ENCODE measurements around the gene MS4A10. TPM values are rescaled to one million over a fixed set of nuclear protein-coding genes. Genes with fewer than 3 reads are reported as not detected.

The MS4A10 gene
- total RNA-seq, 1 experiment from 2014 or later: not detected

DNA sequence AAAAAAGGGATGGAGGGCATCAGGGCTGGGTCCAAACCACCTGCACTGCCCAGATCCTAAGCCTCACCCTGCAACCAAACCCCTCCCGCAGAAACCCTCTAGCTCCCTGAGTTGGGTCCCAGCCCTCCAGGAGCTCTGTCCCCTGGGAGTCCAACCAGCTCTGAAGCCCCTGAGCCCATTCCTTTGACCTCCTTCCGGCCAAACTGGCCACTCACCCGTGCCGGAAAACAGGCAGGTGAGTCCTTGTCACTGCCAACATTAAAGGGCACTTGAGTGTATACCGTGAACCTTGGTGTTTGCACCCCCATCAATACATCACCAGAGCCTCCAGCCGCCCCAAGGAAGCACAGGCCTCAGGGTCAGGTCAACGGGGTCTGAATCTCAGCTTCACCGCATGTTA is 16.9 kb upstream of the MS4A10 start (continued):
- TF ChIP-seq, protein P1, sequence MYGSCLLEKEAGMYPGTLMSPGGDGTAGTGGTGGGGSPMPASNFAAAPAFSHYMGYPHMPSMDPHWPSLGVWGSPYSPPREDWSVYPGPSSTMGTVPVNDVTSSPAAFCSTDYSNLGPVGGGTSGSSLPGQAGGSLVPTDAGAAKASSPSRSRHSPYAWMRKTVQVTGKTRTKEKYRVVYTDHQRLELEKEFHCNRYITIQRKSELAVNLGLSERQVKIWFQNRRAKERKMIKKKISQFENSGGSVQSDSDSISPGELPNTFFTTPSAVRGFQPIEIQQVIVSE (CRISPR knock-in tag; IDR thresholded peaks at IDR 0.05; ENCODE audit: borderline replicate concordance): no peak

DNA sequence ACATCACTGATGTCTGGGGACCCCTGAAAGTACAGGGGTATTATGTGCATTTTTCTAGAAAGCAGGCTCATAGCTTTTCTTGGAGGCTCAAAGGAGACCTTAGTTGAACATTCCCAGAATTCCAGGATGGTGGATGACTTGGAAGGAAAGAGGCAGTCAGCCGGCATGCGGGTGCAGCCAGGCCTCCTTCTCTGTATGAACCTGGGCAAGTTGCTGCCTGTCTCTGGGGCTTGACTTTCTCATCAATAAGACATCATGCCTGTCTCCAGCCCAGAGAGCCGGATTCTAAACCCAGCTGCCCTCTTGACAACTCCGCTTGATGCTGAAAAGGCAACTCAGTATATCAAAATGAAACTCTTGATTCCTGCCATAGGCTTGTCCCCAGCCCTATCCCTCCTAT is 15.9 kb upstream of the MS4A10 start:
- ATAC-seq (no peak), DNase-seq (ENCODE audit: low spot score) (no peak)
- Mint-ChIP-seq H3K9me3 (no peaks in the 10 kb centered on the region), H3K4me3 (no peak overlapping the region), H3K27ac (no peak overlapping the region), H3K36me3 (no peaks in the 10 kb centered on the region; the same call in 1 of the 2 replicates), H3K4me1 (peaks cover 7% of the 10 kb centered on the region; the same call in 1 of the 2 replicates), H3K27me3 (ENCODE audit: low read depth) (peaks cover 38% of the 10 kb centered on the region)
- ChIA-PET POLR2A (no interaction called here), CTCF (interaction anchor here (0.5 to 1.7 kb wide), 4 partner anchors 15 to 421 kb away, joined by 3 to 4 read pairs (median 4); no protein-coding TSS in a partner anchor)
- no peak for TF ChIP-seq JAZF1 (CRISPR knock-in tag; IDR thresholded peaks at IDR 0.05)
- TF ChIP-seq, protein P2, sequence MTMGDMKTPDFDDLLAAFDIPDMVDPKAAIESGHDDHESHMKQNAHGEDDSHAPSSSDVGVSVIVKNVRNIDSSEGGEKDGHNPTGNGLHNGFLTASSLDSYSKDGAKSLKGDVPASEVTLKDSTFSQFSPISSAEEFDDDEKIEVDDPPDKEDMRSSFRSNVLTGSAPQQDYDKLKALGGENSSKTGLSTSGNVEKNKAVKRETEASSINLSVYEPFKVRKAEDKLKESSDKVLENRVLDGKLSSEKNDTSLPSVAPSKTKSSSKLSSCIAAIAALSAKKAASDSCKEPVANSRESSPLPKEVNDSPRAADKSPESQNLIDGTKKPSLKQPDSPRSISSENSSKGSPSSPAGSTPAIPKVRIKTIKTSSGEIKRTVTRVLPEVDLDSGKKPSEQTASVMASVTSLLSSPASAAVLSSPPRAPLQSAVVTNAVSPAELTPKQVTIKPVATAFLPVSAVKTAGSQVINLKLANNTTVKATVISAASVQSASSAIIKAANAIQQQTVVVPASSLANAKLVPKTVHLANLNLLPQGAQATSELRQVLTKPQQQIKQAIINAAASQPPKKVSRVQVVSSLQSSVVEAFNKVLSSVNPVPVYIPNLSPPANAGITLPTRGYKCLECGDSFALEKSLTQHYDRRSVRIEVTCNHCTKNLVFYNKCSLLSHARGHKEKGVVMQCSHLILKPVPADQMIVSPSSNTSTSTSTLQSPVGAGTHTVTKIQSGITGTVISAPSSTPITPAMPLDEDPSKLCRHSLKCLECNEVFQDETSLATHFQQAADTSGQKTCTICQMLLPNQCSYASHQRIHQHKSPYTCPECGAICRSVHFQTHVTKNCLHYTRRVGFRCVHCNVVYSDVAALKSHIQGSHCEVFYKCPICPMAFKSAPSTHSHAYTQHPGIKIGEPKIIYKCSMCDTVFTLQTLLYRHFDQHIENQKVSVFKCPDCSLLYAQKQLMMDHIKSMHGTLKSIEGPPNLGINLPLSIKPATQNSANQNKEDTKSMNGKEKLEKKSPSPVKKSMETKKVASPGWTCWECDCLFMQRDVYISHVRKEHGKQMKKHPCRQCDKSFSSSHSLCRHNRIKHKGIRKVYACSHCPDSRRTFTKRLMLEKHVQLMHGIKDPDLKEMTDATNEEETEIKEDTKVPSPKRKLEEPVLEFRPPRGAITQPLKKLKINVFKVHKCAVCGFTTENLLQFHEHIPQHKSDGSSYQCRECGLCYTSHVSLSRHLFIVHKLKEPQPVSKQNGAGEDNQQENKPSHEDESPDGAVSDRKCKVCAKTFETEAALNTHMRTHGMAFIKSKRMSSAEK (CRISPR knock-in tag; IDR thresholded peaks at IDR 0.05; ENCODE audit: borderline replicate concordance): no peak
- TF ChIP-seq, protein P3, sequence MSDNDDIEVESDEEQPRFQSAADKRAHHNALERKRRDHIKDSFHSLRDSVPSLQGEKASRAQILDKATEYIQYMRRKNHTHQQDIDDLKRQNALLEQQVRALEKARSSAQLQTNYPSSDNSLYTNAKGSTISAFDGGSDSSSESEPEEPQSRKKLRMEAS (CRISPR knock-in tag; IDR thresholded peaks at IDR 0.05): no peak
- no peak for TF ChIP-seq MXD4 (CRISPR knock-in tag; IDR thresholded peaks at IDR 0.05; ENCODE audit: borderline replicate concordance)
- TF ChIP-seq OVOL2 (CRISPR knock-in tag; IDR thresholded peaks at IDR 0.05; ENCODE audit: borderline replicate concordance): no peak
- TF ChIP-seq, protein P4, sequence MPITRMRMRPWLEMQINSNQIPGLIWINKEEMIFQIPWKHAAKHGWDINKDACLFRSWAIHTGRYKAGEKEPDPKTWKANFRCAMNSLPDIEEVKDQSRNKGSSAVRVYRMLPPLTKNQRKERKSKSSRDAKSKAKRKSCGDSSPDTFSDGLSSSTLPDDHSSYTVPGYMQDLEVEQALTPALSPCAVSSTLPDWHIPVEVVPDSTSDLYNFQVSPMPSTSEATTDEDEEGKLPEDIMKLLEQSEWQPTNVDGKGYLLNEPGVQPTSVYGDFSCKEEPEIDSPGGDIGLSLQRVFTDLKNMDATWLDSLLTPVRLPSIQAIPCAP (CRISPR knock-in tag; IDR thresholded peaks at IDR 0.05): no peak
- TF ChIP-seq, protein P5, sequence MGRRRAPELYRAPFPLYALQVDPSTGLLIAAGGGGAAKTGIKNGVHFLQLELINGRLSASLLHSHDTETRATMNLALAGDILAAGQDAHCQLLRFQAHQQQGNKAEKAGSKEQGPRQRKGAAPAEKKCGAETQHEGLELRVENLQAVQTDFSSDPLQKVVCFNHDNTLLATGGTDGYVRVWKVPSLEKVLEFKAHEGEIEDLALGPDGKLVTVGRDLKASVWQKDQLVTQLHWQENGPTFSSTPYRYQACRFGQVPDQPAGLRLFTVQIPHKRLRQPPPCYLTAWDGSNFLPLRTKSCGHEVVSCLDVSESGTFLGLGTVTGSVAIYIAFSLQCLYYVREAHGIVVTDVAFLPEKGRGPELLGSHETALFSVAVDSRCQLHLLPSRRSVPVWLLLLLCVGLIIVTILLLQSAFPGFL (CRISPR knock-in tag; IDR thresholded peaks at IDR 0.05; ENCODE audit: borderline replicate concordance): no peak
- no peak for TF ChIP-seq NR1H2 (CRISPR knock-in tag; IDR thresholded peaks at IDR 0.05)
- TF ChIP-seq ZNF232 (CRISPR knock-in tag; IDR thresholded peaks at IDR 0.05): no peak

DNA sequence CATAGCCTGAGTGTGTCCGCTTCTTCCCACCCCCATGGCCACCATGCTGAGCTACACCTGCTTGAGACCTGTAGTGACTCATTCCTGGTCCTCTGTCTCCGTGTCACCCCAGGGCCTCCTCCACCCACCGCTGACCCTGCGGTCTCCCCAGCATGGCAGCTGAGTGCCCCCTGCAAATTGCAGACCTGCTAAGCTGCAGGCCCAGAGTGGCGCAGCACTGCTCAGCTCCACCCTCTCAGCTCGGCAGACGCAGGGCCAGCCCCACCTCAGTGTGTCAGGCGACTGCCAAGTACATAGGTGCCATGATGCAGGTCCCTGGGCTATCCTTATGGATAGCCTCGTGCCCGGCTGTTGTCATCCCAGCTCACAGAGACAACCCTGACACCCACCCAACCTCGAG is 15.3 kb upstream of the MS4A10 start:
- Mint-ChIP-seq H3K36me3 (no peaks in the 10 kb centered on the region; the same call in 1 of the 2 replicates), H3K27ac (no peak overlapping the region), H3K9me3 (no peaks in the 10 kb centered on the region), H3K27me3 (ENCODE audit: low read depth) (peaks cover 39% of the 10 kb centered on the region), H3K4me3 (no peak overlapping the region), H3K4me1 (peaks cover 5% of the 10 kb centered on the region; the same call in 1 of the 2 replicates)
- DNase-seq (ENCODE audit: low spot score) (no peak), ATAC-seq (no peak)
- CTCF ChIA-PET: interaction anchor here (1.4 to 1.7 kb wide), 2 partner anchors 118 to 422 kb away, joined by 4 read pairs; no protein-coding TSS in a partner anchor
- POLR2A ChIA-PET: no interaction called here
- TF ChIP-seq IRF2 (CRISPR knock-in tag; IDR thresholded peaks at IDR 0.05; ENCODE audit: borderline replicate concordance, low read depth): no peak
- TF ChIP-seq, protein P6, sequence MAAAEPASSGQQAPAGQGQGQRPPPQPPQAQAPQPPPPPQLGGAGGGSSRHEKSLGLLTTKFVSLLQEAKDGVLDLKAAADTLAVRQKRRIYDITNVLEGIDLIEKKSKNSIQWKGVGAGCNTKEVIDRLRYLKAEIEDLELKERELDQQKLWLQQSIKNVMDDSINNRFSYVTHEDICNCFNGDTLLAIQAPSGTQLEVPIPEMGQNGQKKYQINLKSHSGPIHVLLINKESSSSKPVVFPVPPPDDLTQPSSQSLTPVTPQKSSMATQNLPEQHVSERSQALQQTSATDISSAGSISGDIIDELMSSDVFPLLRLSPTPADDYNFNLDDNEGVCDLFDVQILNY (CRISPR knock-in tag; IDR thresholded peaks at IDR 0.05): no peak
- TF ChIP-seq, protein P7, sequence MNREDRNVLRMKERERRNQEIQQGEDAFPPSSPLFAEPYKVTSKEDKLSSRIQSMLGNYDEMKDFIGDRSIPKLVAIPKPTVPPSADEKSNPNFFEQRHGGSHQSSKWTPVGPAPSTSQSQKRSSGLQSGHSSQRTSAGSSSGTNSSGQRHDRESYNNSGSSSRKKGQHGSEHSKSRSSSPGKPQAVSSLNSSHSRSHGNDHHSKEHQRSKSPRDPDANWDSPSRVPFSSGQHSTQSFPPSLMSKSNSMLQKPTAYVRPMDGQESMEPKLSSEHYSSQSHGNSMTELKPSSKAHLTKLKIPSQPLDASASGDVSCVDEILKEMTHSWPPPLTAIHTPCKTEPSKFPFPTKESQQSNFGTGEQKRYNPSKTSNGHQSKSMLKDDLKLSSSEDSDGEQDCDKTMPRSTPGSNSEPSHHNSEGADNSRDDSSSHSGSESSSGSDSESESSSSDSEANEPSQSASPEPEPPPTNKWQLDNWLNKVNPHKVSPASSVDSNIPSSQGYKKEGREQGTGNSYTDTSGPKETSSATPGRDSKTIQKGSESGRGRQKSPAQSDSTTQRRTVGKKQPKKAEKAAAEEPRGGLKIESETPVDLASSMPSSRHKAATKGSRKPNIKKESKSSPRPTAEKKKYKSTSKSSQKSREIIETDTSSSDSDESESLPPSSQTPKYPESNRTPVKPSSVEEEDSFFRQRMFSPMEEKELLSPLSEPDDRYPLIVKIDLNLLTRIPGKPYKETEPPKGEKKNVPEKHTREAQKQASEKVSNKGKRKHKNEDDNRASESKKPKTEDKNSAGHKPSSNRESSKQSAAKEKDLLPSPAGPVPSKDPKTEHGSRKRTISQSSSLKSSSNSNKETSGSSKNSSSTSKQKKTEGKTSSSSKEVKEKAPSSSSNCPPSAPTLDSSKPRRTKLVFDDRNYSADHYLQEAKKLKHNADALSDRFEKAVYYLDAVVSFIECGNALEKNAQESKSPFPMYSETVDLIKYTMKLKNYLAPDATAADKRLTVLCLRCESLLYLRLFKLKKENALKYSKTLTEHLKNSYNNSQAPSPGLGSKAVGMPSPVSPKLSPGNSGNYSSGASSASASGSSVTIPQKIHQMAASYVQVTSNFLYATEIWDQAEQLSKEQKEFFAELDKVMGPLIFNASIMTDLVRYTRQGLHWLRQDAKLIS (CRISPR knock-in tag; IDR thresholded peaks at IDR 0.05; ENCODE audit: borderline replicate concordance): no peak
- no peak for TF ChIP-seq CBFB (CRISPR knock-in tag; IDR thresholded peaks at IDR 0.05; ENCODE audit: low read depth)
- TF ChIP-seq, protein P8, sequence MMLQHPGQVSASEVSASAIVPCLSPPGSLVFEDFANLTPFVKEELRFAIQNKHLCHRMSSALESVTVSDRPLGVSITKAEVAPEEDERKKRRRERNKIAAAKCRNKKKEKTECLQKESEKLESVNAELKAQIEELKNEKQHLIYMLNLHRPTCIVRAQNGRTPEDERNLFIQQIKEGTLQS (CRISPR knock-in tag; conservative IDR thresholded peaks at IDR 0.05): no peak
- TF ChIP-seq, protein P9, sequence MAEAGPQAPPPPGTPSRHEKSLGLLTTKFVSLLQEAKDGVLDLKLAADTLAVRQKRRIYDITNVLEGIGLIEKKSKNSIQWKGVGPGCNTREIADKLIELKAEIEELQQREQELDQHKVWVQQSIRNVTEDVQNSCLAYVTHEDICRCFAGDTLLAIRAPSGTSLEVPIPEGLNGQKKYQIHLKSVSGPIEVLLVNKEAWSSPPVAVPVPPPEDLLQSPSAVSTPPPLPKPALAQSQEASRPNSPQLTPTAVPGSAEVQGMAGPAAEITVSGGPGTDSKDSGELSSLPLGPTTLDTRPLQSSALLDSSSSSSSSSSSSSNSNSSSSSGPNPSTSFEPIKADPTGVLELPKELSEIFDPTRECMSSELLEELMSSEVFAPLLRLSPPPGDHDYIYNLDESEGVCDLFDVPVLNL (CRISPR knock-in tag; IDR thresholded peaks at IDR 0.05; ENCODE audit: borderline replicate concordance, low read depth): no peak
- no peak for TF ChIP-seq NR3C1 (CRISPR knock-in tag; conservative IDR thresholded peaks at IDR 0.05; ENCODE audit: low read depth)

All from WTC11 (cell line).